Heart left ventricle (tissue), 13 donors: ENCODE data around the gene FSTL4.

Experiments used
- CTCF ChIP-seq, 12 donors: fragments of 200-600 bp; sonication (generic) in 4 of 12; IDR thresholded peaks; one replicate each; pipeline versions ENCODE4 v1.5.0 to v1.8.0; 2018 to 2022; ENCODE audit warnings: antibody characterized with exemption in 12 of 12, mild to moderate bottlenecking in 5 of 12
- POLR2A ChIP-seq, 2 donors: fragments of 450-650 bp; IDR thresholded peaks; one replicate each; pipeline ENCODE4 v1.6.1; 2017; ENCODE audit warnings: antibody characterized with exemption in 2 of 2, mild to moderate bottlenecking in 2 of 2, moderate library complexity in 2 of 2
- donor health status: ischemic (EF 13 %, LVEDD 7.1; RV severe dilation, severe dysfunction).
- donor health status: DM: no; HTN: yes; CAD: no.
- donor health status: DM: no; HTN: no; CAD: no.
- donor health status: ischemic (EF 25% LVEDD 6.9; RV normal size, moderate dysfunction).
- donor health status: ischemic (EF 25% LVEDD 5.7; RV mildly dilated, moderate dysfunction).
- donor health status: ischemic (EF 35%, LVEDD 5.7; RV mildly dilated, moderate dysfunction).
- donor health status: nonischemic (EF 11% LVEDD 7.7; RV severe dilation, severe dysfunction).
- donor health status: DM: yes; HTN: yes; CAD: no.
- donor health status: PGD.
- donor health status: ischemic (EF 29% LVEDD 5.4; RV normal size, mild dysfunction).
- donor health status: nonischemic (EF 23%, LVEDD 6.1; RV moderate dilation, normal function).

GRCh38 chr5:133290669-133291240, 321.6 kb downstream of the FSTL4 start:
- TF ChIP-seq CTCF (IDR thresholded peaks at IDR 0.05) (no peak), POLR2A (IDR thresholded peaks at IDR 0.05) (no peak)
